ENCODE measurements around the gene CHD2.

The CHD2 gene

DNA sequence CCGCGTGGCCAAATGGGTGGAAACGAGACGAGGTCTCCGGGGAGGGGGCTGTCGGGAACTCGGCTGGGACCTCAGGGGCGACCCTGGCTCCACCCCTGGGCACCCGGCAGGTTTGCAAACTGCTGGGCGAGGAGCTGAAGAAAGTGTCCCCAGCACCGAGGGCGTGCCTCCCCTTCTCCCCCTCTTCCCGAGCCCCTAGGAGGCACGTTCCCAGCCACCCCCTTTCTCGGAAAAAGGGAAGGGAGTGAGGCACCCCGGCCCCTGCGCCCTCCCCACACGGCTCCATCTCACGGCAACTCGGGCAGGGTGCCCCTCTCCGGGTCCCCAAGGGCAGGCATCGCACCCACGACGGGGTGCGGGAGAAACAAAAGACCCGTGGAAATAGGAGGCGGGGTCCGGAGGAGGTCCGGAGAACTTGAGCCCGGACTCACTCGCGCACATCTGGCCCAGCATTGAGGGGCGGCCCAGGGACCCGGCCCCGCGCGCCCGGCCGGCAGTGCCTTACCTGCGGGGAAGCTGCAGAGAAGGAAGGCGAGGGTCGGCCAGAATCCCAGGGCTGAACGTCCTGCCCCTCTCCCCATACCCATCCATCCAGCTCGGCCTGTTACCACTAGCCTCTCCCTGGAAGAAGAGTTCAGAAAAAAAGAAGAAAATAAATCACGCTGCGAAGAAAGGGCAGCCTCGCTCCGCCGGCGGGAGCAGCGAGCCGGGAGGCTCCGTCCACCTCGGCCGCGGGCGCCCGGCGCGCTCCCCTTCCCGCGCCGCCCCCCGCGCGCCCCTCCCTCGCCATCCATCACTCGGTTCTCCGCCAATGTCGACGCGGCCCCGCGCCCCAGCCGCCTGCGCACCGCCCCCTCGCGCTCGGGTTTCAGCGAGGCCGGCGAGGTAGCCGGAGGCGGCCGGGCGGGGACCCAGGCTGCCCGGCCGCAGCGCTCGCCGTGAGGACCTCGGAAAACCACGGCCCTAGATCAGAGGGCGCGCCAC, 172.6 kb downstream of the CHD2 start:
- DNase-seq = no peak

DNA sequence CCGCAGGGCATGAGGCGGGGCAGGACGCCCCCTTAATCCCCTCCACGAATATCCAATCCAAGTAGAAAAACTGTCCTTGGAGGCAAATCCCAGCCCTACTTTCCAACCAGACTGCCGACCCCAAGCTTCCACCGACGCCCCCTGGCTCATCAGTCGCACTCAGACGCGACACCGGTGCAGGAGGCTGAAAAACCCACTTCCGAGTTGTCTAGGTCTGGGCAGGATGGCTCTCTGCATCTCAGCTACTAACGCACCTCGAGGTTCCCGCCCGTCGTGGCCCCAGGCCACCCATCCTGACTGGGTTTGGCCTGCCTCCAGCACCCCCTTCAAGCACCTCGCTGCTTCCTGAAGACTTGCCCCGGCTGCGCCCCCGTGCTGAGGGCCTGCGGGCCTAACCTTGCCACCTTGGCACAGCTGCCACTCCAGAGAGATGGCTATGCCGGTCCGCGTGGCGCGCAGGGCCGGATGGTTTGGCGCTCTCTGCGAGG, 173.4 kb downstream of the CHD2 start:
- DNase-seq = no peak

DNA sequence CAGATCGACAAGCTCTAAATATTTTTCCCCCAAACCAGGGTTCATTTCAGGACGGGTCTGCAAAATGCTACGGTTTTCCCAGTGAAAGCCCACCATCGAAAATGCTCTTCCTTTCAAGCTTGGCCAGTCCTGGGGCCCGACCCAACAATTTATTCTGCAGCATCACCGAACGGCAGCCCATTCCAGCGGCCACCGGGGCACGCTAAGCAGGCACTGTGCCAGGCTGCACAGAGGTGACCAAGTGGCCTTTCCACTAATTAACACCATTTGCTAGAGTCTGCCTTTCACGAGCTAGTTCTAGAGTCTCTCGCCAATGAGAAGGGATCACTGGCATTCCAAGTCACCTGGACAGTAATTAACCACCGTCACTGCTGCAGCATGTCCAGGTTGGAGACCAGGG, 174.5 kb downstream of the CHD2 start:
- DNase-seq = no peak

DNA sequence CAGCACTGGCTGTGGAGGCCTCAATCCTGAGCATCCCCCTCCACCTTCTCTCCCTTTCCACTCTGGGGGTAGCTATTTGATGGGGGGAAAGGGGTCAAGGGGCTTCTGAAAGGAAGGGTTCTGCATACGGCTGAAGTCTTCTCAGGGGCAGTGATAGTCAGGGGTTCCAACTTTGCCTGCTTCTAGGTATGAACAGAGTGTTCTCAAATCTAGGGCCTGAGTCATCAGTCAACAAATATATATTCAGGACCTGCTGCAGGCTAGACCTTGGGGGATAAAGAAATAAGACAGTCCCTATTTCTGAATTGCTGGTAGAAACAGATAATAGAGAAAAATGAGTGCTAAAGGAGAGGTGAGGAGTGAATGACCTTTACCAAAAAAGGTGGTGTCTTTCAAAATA, 176.1 kb downstream of the CHD2 start:
- no peak for DNase-seq

DNA sequence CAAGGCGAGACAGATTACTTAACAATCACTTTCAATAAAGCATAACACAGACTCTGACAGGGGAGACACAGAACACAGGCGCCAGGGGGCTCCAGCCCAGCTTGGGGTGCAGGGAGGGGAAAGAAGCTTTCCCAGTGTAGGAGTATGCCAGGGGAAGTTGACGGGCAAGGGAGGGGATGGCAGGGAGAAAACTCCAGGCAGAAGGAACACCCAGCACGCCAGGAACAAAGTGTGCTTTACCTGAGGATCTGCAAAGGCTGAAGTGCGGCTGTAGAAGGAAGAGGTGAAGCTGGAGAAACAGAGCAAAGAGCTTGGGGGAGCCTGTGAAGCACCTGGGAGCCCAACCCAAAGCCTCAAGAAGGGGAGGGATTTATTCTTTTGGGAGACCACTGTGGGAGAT, 176.8 kb downstream of the CHD2 start:
- DNase-seq = no peak
